Frontal cortex (tissue), 4 donors: Measurements from ENCODE around the gene FSTL1. TPM values are rescaled to one million over a fixed set of nuclear protein-coding genes. Genes with fewer than 3 reads are reported as not detected.
A peak's percentile ranks its signal among the peaks of the same experiment; 100 is the strongest.

Experiments used
- DNase-seq, 2 donors: peaks; one replicate each; pipeline ENCODE4 v3.0.0; 2012; ENCODE audit warnings: low spot score in 2 of 2
- FAIRE-seq: peaks from 2 replicates; lab custom pipeline; 2012; peaks lifted over from hg19 to GRCh38; lab: Jason Lieb, UNC
- total RNA-seq: library from RNA; depleted of rRNA; stranded (reverse); fragments of >200 nt; gene quantifications from one replicate; pipeline ENCODE4 v1.2.3, GENCODE V29; 2014
- donor health status: control.
- donor health status: control.
- donor health status: control.

Gene FSTL1
- total RNA-seq, 1 donor from 2014 or later, result 32.2 TPM

GRCh38 chr3:120469882-120470301 is 19.1 kb upstream of the FSTL1 start:
- no peak for FAIRE-seq
- no peak for DNase-seq

GRCh38 chr3:120469440-120469839 is 18.6 kb upstream of the FSTL1 start:
- no peak for FAIRE-seq
- no peak for DNase-seq

- no peak for DNase-seq
- no peak for FAIRE-seq
Measured at GRCh38 chr3:120468635-120469295, 18.0 kb upstream of the FSTL1 start.

- no peak for DNase-seq
- no peak for FAIRE-seq
Measured at GRCh38 chr3:120462409-120462959, 11.7 kb upstream of the FSTL1 start.

GRCh38 chr3:120461416-120461815 is 10.6 kb upstream of the FSTL1 start:
- no peak for DNase-seq
- no peak for FAIRE-seq

GRCh38 chr3:120460862-120461261 is 10.1 kb upstream of the FSTL1 start:
- FAIRE-seq (no peak), DNase-seq (peak in 1 of 2 donors; percentile 19)

- DNase-seq, result no peak
- no peak for FAIRE-seq
Measured at GRCh38 chr3:120460181-120460790, 9.5 kb upstream of the FSTL1 start.

GRCh38 chr3:120459196-120459595 is 8.4 kb upstream of the FSTL1 start:
- DNase-seq, result no peak
- FAIRE-seq, result no peak

GRCh38 chr3:120457827-120458226 is 7.0 kb upstream of the FSTL1 start:
- no peak for FAIRE-seq
- no peak for DNase-seq

GRCh38 chr3:120454076-120454689 is 3.4 kb upstream of the FSTL1 start:
- DNase-seq (no peak), FAIRE-seq (no peak)

- FAIRE-seq, result no peak
- no peak for DNase-seq
Measured at GRCh38 chr3:120452816-120453215, 2.0 kb upstream of the FSTL1 start.

- no peak for FAIRE-seq
Measured at GRCh38 chr3:120451806-120452205, 1.0 kb upstream of the FSTL1 start.

GRCh38 chr3:120451272-120451761 is 525 bp upstream of the FSTL1 start:
- FAIRE-seq (no peak), DNase-seq (peak in 1 of 2 donors; percentile 29)

More at GRCh38 chr3:120451806-120452205, 1.0 kb upstream of the FSTL1 start:
- no peak for DNase-seq

- no peak for FAIRE-seq
- DNase-seq, result peak; percentile 37 to 49
Measured at GRCh38 chr3:120449701-120450599, 842 bp downstream of the FSTL1 start.

GRCh38 chr3:120449251-120449650 is 1.5 kb downstream of the FSTL1 start:
- no peak for FAIRE-seq
- no peak for DNase-seq

- FAIRE-seq (no peak), DNase-seq (no peak)
Measured at GRCh38 chr3:120448756-120449155, 2.0 kb downstream of the FSTL1 start.

- DNase-seq (no peak), FAIRE-seq (no peak)
Measured at GRCh38 chr3:120446891-120447668, 3.7 kb downstream of the FSTL1 start.

- no peak for DNase-seq
- no peak for FAIRE-seq
Measured at GRCh38 chr3:120445654-120446053, 5.1 kb downstream of the FSTL1 start.

GRCh38 chr3:120443626-120444123 is 7.1 kb downstream of the FSTL1 start:
- FAIRE-seq (no peak), DNase-seq (no peak)
